ENCODE measurements around the gene SH2D5. TPM values are rescaled to one million over a fixed set of nuclear protein-coding genes. Genes with fewer than 3 reads are reported as not detected.

Gene SH2D5
- total RNA-seq, 1 experiment from 2014 or later: 3.5 TPM

DNA sequence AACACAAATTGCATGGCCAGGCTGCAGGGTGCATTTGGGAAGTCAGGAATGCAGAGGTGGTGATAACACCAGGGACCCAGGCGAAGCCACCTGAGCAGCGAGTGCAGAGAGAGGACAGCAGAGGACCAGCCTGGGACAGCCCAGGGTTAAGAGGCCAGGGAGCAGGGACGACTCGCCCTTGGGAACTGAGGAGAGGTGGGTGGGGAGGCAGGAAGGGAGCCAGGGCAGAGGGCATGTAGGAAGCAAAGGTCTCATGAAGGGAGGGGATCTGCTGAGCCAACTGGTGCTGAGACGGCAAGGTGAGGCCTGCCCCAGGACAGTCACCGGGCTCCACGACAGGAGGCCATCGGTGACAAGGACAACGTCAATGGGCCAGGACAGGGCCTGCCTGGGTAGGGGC lies 31.1 kb downstream of the SH2D5 start:
- Mint-ChIP-seq H3K36me3 (ENCODE audit: insufficient read depth, unreplicated experiment) (peaks cover 6% of the 10 kb centered on the region), H3K27ac (ENCODE audit: unreplicated experiment) (no peak overlapping the region), H3K4me1 (ENCODE audit: low read depth, unreplicated experiment) (peaks cover 8% of the 10 kb centered on the region), H3K4me3 (ENCODE audit: unreplicated experiment) (no peak overlapping the region), H3K27me3 (ENCODE audit: insufficient read depth, unreplicated experiment) (no peaks in the 10 kb centered on the region), H3K9me3 (ENCODE audit: unreplicated experiment) (no peaks in the 10 kb centered on the region)
- Histone ChIP-seq H3K36me3 (ENCODE audit: control insufficient read depth, insufficient read depth, low read length) (no peaks in the 10 kb centered on the region), H3K4me3 (ENCODE audit: low read depth, low read length) (no peak overlapping the region), H3K4me1 (peaks cover 18% of the 10 kb centered on the region), H3K9me3 (no peaks in the 10 kb centered on the region), H3K27me3 (replicated peaks; ENCODE audit: control insufficient read depth, insufficient read depth, low read length) (no peaks in the 10 kb centered on the region)
- POLR2A ChIA-PET: no interaction called here
- DNase-seq: no peak
- no TSS peak for BruUV-seq (replicated peaks)
- CTCF ChIA-PET: interaction anchor here (1.2 kb wide), 1 partner anchor 494 kb away, joined by 4 read pairs; no protein-coding TSS in a partner anchor
- TF ChIP-seq, protein P1, sequence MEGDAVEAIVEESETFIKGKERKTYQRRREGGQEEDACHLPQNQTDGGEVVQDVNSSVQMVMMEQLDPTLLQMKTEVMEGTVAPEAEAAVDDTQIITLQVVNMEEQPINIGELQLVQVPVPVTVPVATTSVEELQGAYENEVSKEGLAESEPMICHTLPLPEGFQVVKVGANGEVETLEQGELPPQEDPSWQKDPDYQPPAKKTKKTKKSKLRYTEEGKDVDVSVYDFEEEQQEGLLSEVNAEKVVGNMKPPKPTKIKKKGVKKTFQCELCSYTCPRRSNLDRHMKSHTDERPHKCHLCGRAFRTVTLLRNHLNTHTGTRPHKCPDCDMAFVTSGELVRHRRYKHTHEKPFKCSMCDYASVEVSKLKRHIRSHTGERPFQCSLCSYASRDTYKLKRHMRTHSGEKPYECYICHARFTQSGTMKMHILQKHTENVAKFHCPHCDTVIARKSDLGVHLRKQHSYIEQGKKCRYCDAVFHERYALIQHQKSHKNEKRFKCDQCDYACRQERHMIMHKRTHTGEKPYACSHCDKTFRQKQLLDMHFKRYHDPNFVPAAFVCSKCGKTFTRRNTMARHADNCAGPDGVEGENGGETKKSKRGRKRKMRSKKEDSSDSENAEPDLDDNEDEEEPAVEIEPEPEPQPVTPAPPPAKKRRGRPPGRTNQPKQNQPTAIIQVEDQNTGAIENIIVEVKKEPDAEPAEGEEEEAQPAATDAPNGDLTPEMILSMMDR (IDR thresholded peaks at IDR 0.05; ENCODE audit: insufficient read depth in 1 of 2, low read depth in 1 of 2, low read length in 1 of 2, severe bottlenecking in 1 of 2, unreplicated experiment in 1 of 2): no peak
- intact Hi-C loops (cut with micrococcal nuclease; ENCODE audit: unreplicated experiment): no loop called here

GRCh38 chr1:20700636-20701215 lies 31.8 kb downstream of the SH2D5 start:
- no peak for DNase-seq
- no peak overlapping the region for H3K27ac Mint-ChIP-seq (ENCODE audit: unreplicated experiment)
- Histone ChIP-seq H3K4me1 (peaks cover 18% of the 10 kb centered on the region), H3K27me3 (replicated peaks; ENCODE audit: control insufficient read depth, insufficient read depth, low read length) (no peaks in the 10 kb centered on the region), H3K4me3 (ENCODE audit: low read depth, low read length) (no peak overlapping the region), H3K9me3 (no peaks in the 10 kb centered on the region), H3K36me3 (ENCODE audit: control insufficient read depth, insufficient read depth, low read length) (no peaks in the 10 kb centered on the region)
- H3K4me1 Mint-ChIP-seq (ENCODE audit: low read depth, unreplicated experiment): peaks cover 12% of the 10 kb centered on the region
- intact Hi-C loops (cut with micrococcal nuclease; ENCODE audit: unreplicated experiment): no loop called here
- H3K4me3 Mint-ChIP-seq (ENCODE audit: unreplicated experiment): no peak overlapping the region
- no peaks in the 10 kb centered on the region for H3K27me3 Mint-ChIP-seq (ENCODE audit: insufficient read depth, unreplicated experiment)
- H3K36me3 Mint-ChIP-seq (ENCODE audit: insufficient read depth, unreplicated experiment): peaks cover 12% of the 10 kb centered on the region
- H3K9me3 Mint-ChIP-seq (ENCODE audit: unreplicated experiment): no peaks in the 10 kb centered on the region
- CTCF ChIA-PET: interaction anchor here (2.1 kb wide), 1 partner anchor 494 kb away, joined by 5 read pairs; no protein-coding TSS in a partner anchor
- POLR2A ChIA-PET: no interaction called here
- TF ChIP-seq, protein P1 (IDR thresholded peaks at IDR 0.05; ENCODE audit: insufficient read depth in 1 of 2, low read depth in 1 of 2, low read length in 1 of 2, severe bottlenecking in 1 of 2, unreplicated experiment in 1 of 2): no peak
- BruUV-seq (replicated peaks): no TSS peak

- H3K36me3 Mint-ChIP-seq (ENCODE audit: insufficient read depth, unreplicated experiment): peaks cover 12% of the 10 kb centered on the region
- H3K27ac Mint-ChIP-seq (ENCODE audit: unreplicated experiment): peak overlapping the region; percentile 69
- peak overlapping the region; percentile 27 for H3K4me3 Mint-ChIP-seq (ENCODE audit: unreplicated experiment)
- intact Hi-C loops (cut with micrococcal nuclease; ENCODE audit: unreplicated experiment): loop anchor here (10.0 kb wide), 2 partner anchors 85 to 285 kb away; partner anchors contain the start of gene HP1BP3
- no peak overlapping the region for H3K4me3 ChIP-seq (ENCODE audit: low read depth, low read length)
- H3K4me1 ChIP-seq: peaks cover 18% of the 10 kb centered on the region
- DNase-seq: no peak
- H3K27me3 Mint-ChIP-seq (ENCODE audit: insufficient read depth, unreplicated experiment): no peaks in the 10 kb centered on the region
- H3K27me3 ChIP-seq (replicated peaks; ENCODE audit: control insufficient read depth, insufficient read depth, low read length): no peaks in the 10 kb centered on the region
- H3K4me1 Mint-ChIP-seq (ENCODE audit: low read depth, unreplicated experiment): peaks cover 12% of the 10 kb centered on the region
- H3K36me3 ChIP-seq (ENCODE audit: control insufficient read depth, insufficient read depth, low read length): no peaks in the 10 kb centered on the region
- no peaks in the 10 kb centered on the region for H3K9me3 ChIP-seq
- BruUV-seq (replicated peaks): no TSS peak
- POLR2A ChIA-PET: no interaction called here
- no peaks in the 10 kb centered on the region for H3K9me3 Mint-ChIP-seq (ENCODE audit: unreplicated experiment)
- TF ChIP-seq, protein P1 (IDR thresholded peaks at IDR 0.05; ENCODE audit: insufficient read depth in 1 of 2, low read depth in 1 of 2, low read length in 1 of 2, severe bottlenecking in 1 of 2, unreplicated experiment in 1 of 2): no peak
- CTCF ChIA-PET: interaction anchor here (0.6 to 2.1 kb wide), 2 partner anchors 496 to 823 kb away, joined by 5 to 6 read pairs; no protein-coding TSS in a partner anchor
Observed at GRCh38 chr1:20699558-20699957, 32.9 kb downstream of the SH2D5 start.

Measured in Caco-2 (cell line).